IMR-90 (cell line): ENCODE measurements around the gene TIMM44.

Source experiments
- FOS ChIP-seq: fragments of 150-350 bp; IDR thresholded peaks from 2 replicates; pipeline ENCODE4 v1.6.1; 2016; ENCODE audit warnings: low read depth, low read length
- MAZ ChIP-seq: IDR thresholded peaks from 2 replicates; pipeline ENCODE4 v1.6.1; 2012; ENCODE audit warnings: low read depth, mild to moderate bottlenecking, low read length, improper control_type of control experiment, moderate library complexity, borderline replicate concordance
- TF ChIP-seq, protein P1 (sequence below): conservative IDR thresholded peaks from 2 replicates; pipeline ENCODE4 v1.5.1; 2012; ENCODE audit warnings: mild to moderate bottlenecking, low read depth, low read length, improper control_type of control experiment

DNA sequence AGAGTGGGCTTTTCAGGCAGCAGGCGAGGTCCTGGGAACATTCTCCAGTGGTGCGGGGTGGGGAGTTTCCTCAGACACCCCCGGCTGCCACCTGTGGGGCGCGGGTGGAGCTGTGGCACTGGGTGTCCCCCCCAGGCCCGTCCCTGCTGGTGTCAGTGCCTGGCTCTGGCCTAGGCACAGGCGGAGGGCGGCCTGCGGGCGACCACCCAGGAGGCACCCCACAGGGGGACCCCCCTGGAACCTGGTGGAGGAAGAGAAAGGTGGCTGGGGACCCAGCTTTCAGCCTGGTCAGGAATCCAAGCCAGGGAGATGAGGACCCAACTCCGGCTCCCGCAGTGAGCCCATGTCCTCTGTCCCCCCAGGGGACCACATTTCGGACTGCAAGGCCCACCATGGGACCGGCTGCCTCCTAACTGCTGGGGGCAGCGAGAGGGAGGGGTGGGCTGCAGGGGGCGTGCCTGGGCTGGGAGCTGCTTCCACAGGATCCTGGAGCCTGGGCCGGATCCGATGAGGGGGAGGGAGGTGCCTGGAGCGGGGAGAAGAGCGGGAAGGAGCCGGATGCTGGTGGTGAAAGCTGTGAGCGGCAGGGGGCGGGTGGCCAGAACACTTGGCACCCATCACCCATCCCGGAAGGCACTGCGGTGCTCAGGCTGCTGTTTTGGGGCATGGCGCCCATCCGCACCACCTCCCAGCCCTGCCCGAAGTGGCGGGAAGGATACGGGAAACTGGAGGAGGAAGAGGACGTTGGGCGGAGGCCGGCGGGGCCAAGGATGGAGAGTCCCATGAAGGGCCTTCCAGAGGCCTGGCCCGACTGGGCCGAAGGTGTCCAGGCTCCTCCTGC lies 12.0 kb downstream of the TIMM44 start:
- TF ChIP-seq, protein P1, sequence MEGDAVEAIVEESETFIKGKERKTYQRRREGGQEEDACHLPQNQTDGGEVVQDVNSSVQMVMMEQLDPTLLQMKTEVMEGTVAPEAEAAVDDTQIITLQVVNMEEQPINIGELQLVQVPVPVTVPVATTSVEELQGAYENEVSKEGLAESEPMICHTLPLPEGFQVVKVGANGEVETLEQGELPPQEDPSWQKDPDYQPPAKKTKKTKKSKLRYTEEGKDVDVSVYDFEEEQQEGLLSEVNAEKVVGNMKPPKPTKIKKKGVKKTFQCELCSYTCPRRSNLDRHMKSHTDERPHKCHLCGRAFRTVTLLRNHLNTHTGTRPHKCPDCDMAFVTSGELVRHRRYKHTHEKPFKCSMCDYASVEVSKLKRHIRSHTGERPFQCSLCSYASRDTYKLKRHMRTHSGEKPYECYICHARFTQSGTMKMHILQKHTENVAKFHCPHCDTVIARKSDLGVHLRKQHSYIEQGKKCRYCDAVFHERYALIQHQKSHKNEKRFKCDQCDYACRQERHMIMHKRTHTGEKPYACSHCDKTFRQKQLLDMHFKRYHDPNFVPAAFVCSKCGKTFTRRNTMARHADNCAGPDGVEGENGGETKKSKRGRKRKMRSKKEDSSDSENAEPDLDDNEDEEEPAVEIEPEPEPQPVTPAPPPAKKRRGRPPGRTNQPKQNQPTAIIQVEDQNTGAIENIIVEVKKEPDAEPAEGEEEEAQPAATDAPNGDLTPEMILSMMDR = no peak
- TF ChIP-seq MAZ (no peak), FOS (no peak)
